Upper lobe of left lung (tissue), 6 donors: ENCODE data around the gene HIGD1C. TPM values are rescaled to one million over a fixed set of nuclear protein-coding genes. Genes with fewer than 3 reads are reported as not detected.
A peak's percentile ranks its signal among the peaks of the same experiment; 100 is the strongest.

Source experiments
- ATAC-seq, 2 donors: fragments of 200-7000 bp; cut with Tn5 transposase; one replicate each; pipeline ENCODE4 v1.9.1; 2022; ENCODE audit warnings: mild to moderate bottlenecking in 2 of 2, moderate library complexity in 2 of 2; ENCODE audit not compliant: low FRiP score in 2 of 2
- DNase-seq, 2 donors: peaks; one replicate each; pipeline ENCODE4 v3.0.0-alpha.2; 2019 to 2020
- H3K27ac ChIP-seq, 4 donors: fragments of 200-600 bp; sonication (generic); one replicate each; pipeline ENCODE4 v1.5.1; 2016 to 2019
- H3K27me3 ChIP-seq, 4 donors: fragments of 200-600 bp; sonication (generic); one replicate each; pipeline ENCODE4 v1.5.1; 2017 to 2019
- H3K36me3 ChIP-seq, 4 donors: fragments of 200-600 bp; sonication (generic); one replicate each; pipeline ENCODE4 v1.5.1; 2016 to 2019
- H3K4me1 ChIP-seq, 4 donors: fragments of 200-600 bp; sonication (generic); one replicate each; pipeline ENCODE4 v1.5.1; 2018 to 2019
- H3K4me3 ChIP-seq, 4 donors: fragments of 200-600 bp; sonication (generic); one replicate each; pipeline ENCODE4 v1.5.1; 2017 to 2019; ENCODE audit warnings: mild to moderate bottlenecking in 2 of 4, moderate library complexity in 1 of 4
- H3K9me3 ChIP-seq, 4 donors: fragments of 200-600 bp; sonication (generic); one replicate each; pipeline ENCODE4 v1.5.1; 2018 to 2019
- CTCF ChIP-seq, 6 experiments: fragments of 450-650 bp in 4 of 6; fragments of 200-600 bp in 2 of 6; sonication (generic) in 2 of 6; IDR thresholded peaks; one replicate each; pipeline ENCODE4 v1.5.1; 2016 to 2019; ENCODE audit warnings: antibody characterized with exemption in 6 of 6
- EP300 ChIP-seq, 4 donors: sonication (generic); formaldehyde crosslinking; IDR thresholded peaks; one replicate each; pipeline ENCODE4 v1.5.1; 2017; ENCODE audit warnings: antibody characterized with exemption in 4 of 4, control low read depth in 2 of 4
- POLR2A ChIP-seq, 4 donors: fragments of 450-650 bp; IDR thresholded peaks; one replicate each; pipeline ENCODE4 v1.5.1; 2016 to 2017; ENCODE audit warnings: antibody characterized with exemption in 4 of 4, mild to moderate bottlenecking in 2 of 4
- POLR2AphosphoS5 ChIP-seq, 2 donors: sonication (generic); formaldehyde crosslinking; IDR thresholded peaks; one replicate each; pipeline ENCODE4 v1.5.1; 2017; ENCODE audit warnings: antibody characterized with exemption in 2 of 2
- WGBS, 2 donors: methylation state at CpG; one replicate each; pipeline ENCODE4 v1.1.5; 2017 to 2018; 5-methylcytosine and 5-hydroxymethylcytosine counted together
- total RNA-seq, 6 donors: library from RNA; depleted of rRNA in 4 of 6; stranded (reverse); fragments of >200 nt in 4 of 6; gene quantifications; one replicate each; pipeline versions ENCODE4 v1.1.0 to v1.2.1, GENCODE V29; 2016 to 2021
- donor health status: DM: no; HTN: no; CAD: no; lungs with moderate emphysema.
- donor health status: DM: no; HTN: yes; CAD: no; lungs with severe emphysema.

The HIGD1C gene
- total RNA-seq, 6 donors from 2014 or later: not detected

- DNase-seq (peak in 1 of 2 donors; percentile 90), ATAC-seq (peak; percentile 95 to 96)
- TF ChIP-seq CTCF (IDR thresholded peaks at IDR 0.05) (no peak), POLR2AphosphoS5 (IDR thresholded peaks at IDR 0.05) (peak; percentile 39 to 59), POLR2A (IDR thresholded peaks at IDR 0.05) (peak in 2 of 4 donors; percentile 14 to 64)
- Histone ChIP-seq H3K27me3 (no peaks in the 10 kb centered on the region), H3K4me1 (peaks cover 23 to 46% (median 32%) of the 10 kb centered on the region in 4 donors), H3K4me3 (peak overlapping the region; percentile 63 to 83 (median 70)), H3K27ac (peak overlapping the region; percentile 83 to 89 (median 86)), H3K9me3 (no peaks in the 10 kb centered on the region), H3K36me3 (peaks cover 0 to under 1% (median 0%) of the 10 kb centered on the region in 4 donors)
- 0% methylated on average over 13 of the region's 13 CpGs for WGBS, 2 donors
Measured at GRCh38 chr12:50924439-50925341, 27.7 kb upstream of the HIGD1C start.

GRCh38 chr12:50925342-50925651 is 27.0 kb upstream of the HIGD1C start:
- TF ChIP-seq POLR2AphosphoS5 (IDR thresholded peaks at IDR 0.05) (no peak), POLR2A (IDR thresholded peaks at IDR 0.05) (no peak), CTCF (IDR thresholded peaks at IDR 0.05) (no peak)
- Histone ChIP-seq H3K27me3 (no peaks in the 10 kb centered on the region), H3K27ac (peak overlapping the region; percentile 83 to 89 (median 86)), H3K36me3 (peaks cover under 1 to 7% (median 3%) of the 10 kb centered on the region in 4 donors), H3K9me3 (no peaks in the 10 kb centered on the region), H3K4me3 (peak overlapping the region; percentile 63 to 83 (median 70)), H3K4me1 (peaks cover 23 to 52% (median 32%) of the 10 kb centered on the region in 4 donors)
- no peak for ATAC-seq
- DNase-seq: no peak
- WGBS, 2 donors: 5 to 8% methylated on average over 7 of the region's 7 CpGs

- peaks cover 23 to 57% (median 32%) of the 10 kb centered on the region in 4 donors for H3K4me1 ChIP-seq
- TF ChIP-seq POLR2A (IDR thresholded peaks at IDR 0.05) (no peak), POLR2AphosphoS5 (IDR thresholded peaks at IDR 0.05) (no peak), EP300 (IDR thresholded peaks at IDR 0.05) (no peak)
- H3K9me3 ChIP-seq: no peaks in the 10 kb centered on the region
- peaks cover 7 to 13% (median 9%) of the 10 kb centered on the region in 4 donors for H3K36me3 ChIP-seq
- peak overlapping the region; percentile 83 to 89 (median 86) for H3K27ac ChIP-seq
- 33 to 40% methylated on average over 1 of the region's 1 CpG for WGBS, 2 donors
- DNase-seq: no peak
- H3K27me3 ChIP-seq: no peaks in the 10 kb centered on the region
- H3K4me3 ChIP-seq: peak overlapping the region; percentile 63 to 83 (median 70)
- no peak for ATAC-seq
Measured at GRCh38 chr12:50925920-50926319, 26.4 kb upstream of the HIGD1C start.

GRCh38 chr12:50926415-50926814 is 25.9 kb upstream of the HIGD1C start:
- Histone ChIP-seq H3K4me1 (peaks cover 23 to 62% (median 34%) of the 10 kb centered on the region in 4 donors), H3K27ac (peak overlapping the region; percentile 38 to 89 (median 86))

More at GRCh38 chr12:50926415-50926814, 25.9 kb upstream of the HIGD1C start:
- WGBS, 2 donors: 24 to 31% methylated on average over 1 of the region's 1 CpG
- no peaks in the 10 kb centered on the region for H3K9me3 ChIP-seq
- no peak for ATAC-seq
- H3K27me3 ChIP-seq: no peaks in the 10 kb centered on the region
- DNase-seq: no peak
- no peak for TF ChIP-seq POLR2AphosphoS5 (IDR thresholded peaks at IDR 0.05)
- no peak for TF ChIP-seq CTCF (IDR thresholded peaks at IDR 0.05)
- no peak for TF ChIP-seq POLR2A (IDR thresholded peaks at IDR 0.05)
- TF ChIP-seq EP300 (IDR thresholded peaks at IDR 0.05): no peak
- H3K36me3 ChIP-seq: peaks cover 7 to 18% (median 13%) of the 10 kb centered on the region in 4 donors
- H3K4me3 ChIP-seq: peak overlapping the region; percentile 36 to 83 (median 70)
